ENCODE results near the gene NT5DC2.

The NT5DC2 gene

DNA sequence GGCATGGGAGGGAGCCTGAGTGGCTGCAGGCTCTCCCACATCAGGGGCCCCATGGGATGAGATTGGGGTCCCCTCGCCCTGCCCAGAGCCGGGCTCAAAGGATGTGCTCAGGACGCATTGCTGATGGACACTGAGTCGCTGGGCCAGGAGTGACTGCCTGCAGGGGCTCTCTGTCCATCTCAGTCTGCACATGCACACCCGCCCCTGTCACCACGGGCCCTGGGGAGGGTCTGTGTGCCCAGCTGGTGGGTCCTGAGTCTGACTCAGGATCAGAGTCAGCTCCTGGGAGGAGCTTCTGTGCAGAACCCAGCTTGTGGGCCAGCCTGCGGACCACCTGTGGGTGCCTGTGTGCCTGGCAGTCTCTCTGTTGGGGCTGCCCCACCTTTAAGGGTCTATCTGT, 20.4 kb downstream of the NT5DC2 start:
- ChIA-PET CTCF (no interaction called here), POLR2A (no interaction called here)
- no peak overlapping the region for H3K4me3 ChIP-seq (ENCODE audit: low read depth, low read length)
- TF ChIP-seq, protein P1, sequence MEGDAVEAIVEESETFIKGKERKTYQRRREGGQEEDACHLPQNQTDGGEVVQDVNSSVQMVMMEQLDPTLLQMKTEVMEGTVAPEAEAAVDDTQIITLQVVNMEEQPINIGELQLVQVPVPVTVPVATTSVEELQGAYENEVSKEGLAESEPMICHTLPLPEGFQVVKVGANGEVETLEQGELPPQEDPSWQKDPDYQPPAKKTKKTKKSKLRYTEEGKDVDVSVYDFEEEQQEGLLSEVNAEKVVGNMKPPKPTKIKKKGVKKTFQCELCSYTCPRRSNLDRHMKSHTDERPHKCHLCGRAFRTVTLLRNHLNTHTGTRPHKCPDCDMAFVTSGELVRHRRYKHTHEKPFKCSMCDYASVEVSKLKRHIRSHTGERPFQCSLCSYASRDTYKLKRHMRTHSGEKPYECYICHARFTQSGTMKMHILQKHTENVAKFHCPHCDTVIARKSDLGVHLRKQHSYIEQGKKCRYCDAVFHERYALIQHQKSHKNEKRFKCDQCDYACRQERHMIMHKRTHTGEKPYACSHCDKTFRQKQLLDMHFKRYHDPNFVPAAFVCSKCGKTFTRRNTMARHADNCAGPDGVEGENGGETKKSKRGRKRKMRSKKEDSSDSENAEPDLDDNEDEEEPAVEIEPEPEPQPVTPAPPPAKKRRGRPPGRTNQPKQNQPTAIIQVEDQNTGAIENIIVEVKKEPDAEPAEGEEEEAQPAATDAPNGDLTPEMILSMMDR (IDR thresholded peaks at IDR 0.05; ENCODE audit: insufficient read depth, low read length, missing control alignments), result no peak
- no peak for DNase-seq (ENCODE audit: low read depth, low spot score)

DNA sequence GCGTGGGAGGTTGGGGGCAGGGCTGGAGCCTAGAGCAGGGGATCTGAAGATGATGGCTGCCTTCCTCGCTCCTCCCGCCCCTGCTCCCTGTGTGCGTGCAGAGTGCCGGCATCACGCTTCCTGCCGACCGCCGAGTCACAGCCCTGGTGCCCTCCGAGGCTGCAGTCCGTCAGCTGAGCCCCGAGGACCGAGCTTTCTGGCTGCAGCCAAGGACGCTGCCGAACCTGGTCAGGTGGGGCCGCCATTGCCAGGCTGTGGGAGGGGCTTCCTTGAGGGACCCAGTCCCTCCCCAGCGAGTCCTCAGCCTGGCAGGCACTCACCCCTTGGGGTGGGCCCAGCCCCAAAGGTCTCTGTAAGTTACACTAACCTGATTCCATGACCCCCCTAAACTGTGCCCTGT, 20.9 kb downstream of the NT5DC2 start:
- ChIA-PET POLR2A (no interaction called here), CTCF (no interaction called here)
- TF ChIP-seq, protein P1 (IDR thresholded peaks at IDR 0.05; ENCODE audit: insufficient read depth, low read length, missing control alignments), result no peak
- no peak overlapping the region for H3K4me3 ChIP-seq (ENCODE audit: low read depth, low read length)
- no peak for DNase-seq (ENCODE audit: low read depth, low spot score)

DNA sequence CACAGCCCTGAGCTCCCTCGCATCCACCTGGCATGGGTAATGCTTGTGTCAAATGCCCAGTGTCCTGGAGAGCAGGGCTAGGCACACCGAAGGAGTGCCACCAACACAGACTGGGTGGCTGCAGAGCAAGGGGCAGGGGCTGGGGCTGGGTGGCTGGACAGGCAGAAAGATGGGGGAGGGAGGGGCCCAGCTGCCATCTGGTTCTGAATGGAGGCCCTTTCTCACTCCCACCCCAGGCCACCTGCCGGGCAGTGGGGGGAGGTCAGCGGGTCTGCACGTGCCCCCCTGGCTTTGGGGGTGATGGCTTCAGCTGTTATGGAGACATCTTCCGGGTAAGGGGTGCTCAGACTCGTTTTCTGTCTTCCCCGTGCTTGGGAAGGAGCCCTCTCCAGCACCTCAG, 21.6 kb downstream of the NT5DC2 start:
- no peak overlapping the region for H3K4me3 ChIP-seq (ENCODE audit: low read depth, low read length)
- TF ChIP-seq, protein P1 (IDR thresholded peaks at IDR 0.05; ENCODE audit: insufficient read depth, low read length, missing control alignments), result no peak
- ChIA-PET CTCF (interaction anchor here (1.2 kb wide), 1 partner anchor 40 kb away, joined by 3 read pairs; no protein-coding TSS in a partner anchor), POLR2A (no interaction called here)
- DNase-seq (ENCODE audit: low read depth, low spot score), result no peak

DNA sequence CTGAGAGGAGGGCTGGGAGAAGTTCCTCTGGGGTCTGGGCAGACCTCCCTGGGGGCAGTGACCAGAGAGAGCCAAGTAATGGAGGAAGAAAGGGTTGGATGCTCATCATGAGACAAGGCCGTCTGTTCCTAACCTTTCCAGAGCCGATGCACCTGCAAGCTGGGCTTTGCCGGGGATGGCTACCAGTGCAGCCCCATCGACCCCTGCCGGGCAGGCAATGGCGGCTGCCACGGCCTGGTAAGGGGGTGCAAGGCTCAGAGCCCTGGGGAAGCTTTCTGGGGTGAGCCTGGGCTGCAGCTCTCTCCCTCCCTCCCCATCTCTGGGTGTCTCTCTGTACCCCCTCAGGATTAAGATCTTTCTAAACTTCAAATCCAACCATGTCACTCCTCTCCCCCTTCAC, 22.1 kb downstream of the NT5DC2 start:
- CTCF ChIA-PET, result interaction anchor here (1.2 kb wide), 1 partner anchor 40 kb away, joined by 3 read pairs; no protein-coding TSS in a partner anchor
- TF ChIP-seq, protein P1 (IDR thresholded peaks at IDR 0.05; ENCODE audit: insufficient read depth, low read length, missing control alignments), result no peak

DNA sequence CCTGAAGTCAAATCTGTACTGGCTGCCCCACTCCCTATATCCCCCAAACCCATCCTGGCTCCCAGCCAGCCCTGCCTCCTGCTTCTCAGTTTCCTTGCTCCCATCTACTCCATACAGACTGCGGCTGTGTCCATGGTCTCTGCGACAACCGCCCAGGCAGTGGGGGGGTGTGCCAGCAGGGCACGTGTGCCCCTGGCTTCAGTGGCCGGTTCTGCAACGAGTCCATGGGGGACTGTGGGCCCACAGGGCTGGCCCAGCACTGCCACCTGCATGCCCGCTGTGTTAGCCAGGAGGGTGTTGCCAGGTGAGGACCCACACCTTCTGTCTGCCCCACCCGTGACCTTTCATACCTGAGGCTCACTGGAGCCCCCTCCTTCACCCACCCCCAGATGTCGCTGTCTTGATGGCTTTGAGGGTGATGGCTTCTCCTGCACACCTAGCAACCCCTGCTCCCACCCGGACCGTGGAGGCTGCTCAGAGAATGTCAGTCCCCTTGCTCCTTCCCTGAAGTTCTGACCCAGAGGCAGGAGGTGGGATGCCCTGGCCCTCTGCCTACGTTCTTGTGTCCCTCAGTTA, 23.8 kb downstream of the NT5DC2 start:
- H3K4me3 ChIP-seq (ENCODE audit: low read depth, low read length), result no peak overlapping the region
- DNase-seq (ENCODE audit: low read depth, low spot score), result no peak
- ChIA-PET POLR2A (no interaction called here), CTCF (no interaction called here)
- TF ChIP-seq, protein P1 (IDR thresholded peaks at IDR 0.05; ENCODE audit: insufficient read depth, low read length, missing control alignments), result no peak

More for the DNA sequence above, 22.1 kb downstream of the NT5DC2 start:
- POLR2A ChIA-PET, result no interaction called here
- DNase-seq (ENCODE audit: low read depth, low spot score), result no peak
- no peak overlapping the region for H3K4me3 ChIP-seq (ENCODE audit: low read depth, low read length)

DNA sequence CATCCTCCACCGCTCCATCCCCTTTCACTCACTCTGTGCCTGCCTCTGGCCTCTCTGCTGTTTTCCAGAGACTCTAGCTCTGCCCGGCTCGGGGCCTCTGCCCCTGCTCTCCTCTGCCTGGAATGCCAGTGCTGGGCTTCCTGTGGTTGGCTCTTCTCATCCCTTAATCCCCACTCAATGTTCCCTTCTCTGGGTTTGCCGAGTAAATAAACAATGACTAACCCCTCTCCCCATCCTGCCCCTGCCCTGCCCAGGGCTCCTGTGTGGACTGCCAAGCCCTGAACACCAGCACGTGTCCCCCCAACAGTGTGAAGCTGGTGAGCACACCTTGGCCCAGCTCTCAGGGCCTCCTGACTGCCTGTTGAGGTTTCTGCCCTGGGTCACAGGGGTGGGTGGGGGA, 26.3 kb downstream of the NT5DC2 start:
- no peak overlapping the region for H3K4me3 ChIP-seq (ENCODE audit: low read depth, low read length)
- ChIA-PET POLR2A (interaction anchor here (1.0 kb wide), 1 partner anchor 29 kb away, joined by 4 read pairs; the partner anchor contains the start of gene UQCC5), CTCF (no interaction called here)
- DNase-seq (ENCODE audit: low read depth, low spot score), result peak; percentile 19
- TF ChIP-seq, protein P1 (IDR thresholded peaks at IDR 0.05; ENCODE audit: insufficient read depth, low read length, missing control alignments), result no peak

All from AG04449 (cell line).